Transverse colon (tissue), 4 donors: ENCODE results near the gene TRIP12. TPM values are rescaled to one million over a fixed set of nuclear protein-coding genes. Genes with fewer than 3 reads are reported as not detected.
"Not testable (repeated sequence)": the region's sequence is repeated elsewhere in the genome, so short reads cannot be mapped to it uniquely, and the experiment has no call there.

Experiments
- DNase-seq: peaks from one replicate; pipeline ENCODE4 v3.0.0-alpha.2; 2019
- H3K27ac ChIP-seq, 4 donors: fragments of 200-600 bp; sonication (generic); 2 replicates each; pipeline ENCODE4 v1.5.1; 2016 to 2018; ENCODE audit warnings: inconsistent platforms in 4 of 4
- H3K27me3 ChIP-seq: fragments of 200-600 bp; sonication (generic); 2 replicates; pipeline ENCODE4 v1.5.1; 2017; ENCODE audit warnings: inconsistent platforms
- H3K36me3 ChIP-seq, 4 donors: fragments of 200-600 bp; sonication (generic); 2 replicates each; pipeline ENCODE4 v1.5.1; 2017 to 2019; ENCODE audit warnings: inconsistent platforms in 4 of 4
- H3K4me1 ChIP-seq, 4 donors: fragments of 200-600 bp; sonication (generic); 2 replicates each; pipeline ENCODE4 v1.5.1; 2017 to 2020; ENCODE audit warnings: inconsistent platforms in 4 of 4
- H3K4me3 ChIP-seq, 4 donors: fragments of 200-600 bp; sonication (generic); 1 replicate in 1 of 4; 2 replicates in 3 of 4; pipeline versions ENCODE4 v1.5.1 to v1.6.1; 2017 to 2019; ENCODE audit warnings: inconsistent platforms in 4 of 4
- H3K9me3 ChIP-seq, 2 donors: fragments of 200-600 bp; sonication (generic); 2 replicates each; pipeline ENCODE4 v1.5.1; 2017 to 2019; ENCODE audit warnings: inconsistent platforms in 2 of 2
- EP300 ChIP-seq: sonication (generic); formaldehyde crosslinking; IDR thresholded peaks from one replicate; pipeline ENCODE4 v1.6.1; 2017; ENCODE audit warnings: antibody characterized with exemption, low read depth
- POLR2A ChIP-seq: fragments of 450-650 bp; IDR thresholded peaks from one replicate; pipeline ENCODE4 v1.6.1; 2016; ENCODE audit warnings: antibody characterized with exemption, mild to moderate bottlenecking, moderate library complexity
- POLR2AphosphoS5 ChIP-seq, 3 donors: sonication (generic); formaldehyde crosslinking; IDR thresholded peaks; one replicate each; pipeline ENCODE4 v1.6.1; 2016; ENCODE audit warnings: antibody characterized with exemption in 3 of 3
- WGBS, 2 donors: methylation state at CpG; one replicate each; pipeline ENCODE4 v1.1.5; 2018; ENCODE audit warnings: low coverage in 1 of 2; 5-methylcytosine and 5-hydroxymethylcytosine counted together
- in situ Hi-C, 4 donors: fragments of 200-750 bp; cut with MboI; loops; one replicate each; pipeline versions ENCODE4 v1.15.0 to v1.15.1; 2017; ENCODE audit warnings: low sequenced_read_pairs in 3 of 4, low pct_ligation_motif_present in 1 of 4, low pct_unique_long_range_greater_than_20kb in 1 of 4
- intact Hi-C: fragments of 100-400 bp; cut with DNase I; formaldehyde crosslinking; loops from one replicate; pipeline ENCODE4 v1.15.1; 2023; ENCODE audit warnings: low total_unique reads
- total RNA-seq, 4 donors: library from RNA; depleted of rRNA; stranded (reverse); fragments of >200 nt; gene quantifications; one replicate each; pipeline ENCODE4 v1.1.0, GENCODE V29; 2016
- TF ChIP-seq, protein P1 (sequence below), 5 experiments: fragments of 200-600 bp in 3 of 5; fragments of 450-650 bp in 2 of 5; sonication (generic) in 3 of 5; IDR thresholded peaks; 1 replicate in 2 of 5; 2 replicates in 3 of 5; pipeline ENCODE4 v1.5.1; 2016 to 2017; ENCODE audit warnings: antibody characterized with exemption in 5 of 5, inconsistent platforms in 3 of 5, mild to moderate bottlenecking in 2 of 5, moderate library complexity in 1 of 5

TRIP12 gene
- total RNA-seq, 4 donors from 2014 or later = 143 to 238 (median 158) TPM

DNA sequence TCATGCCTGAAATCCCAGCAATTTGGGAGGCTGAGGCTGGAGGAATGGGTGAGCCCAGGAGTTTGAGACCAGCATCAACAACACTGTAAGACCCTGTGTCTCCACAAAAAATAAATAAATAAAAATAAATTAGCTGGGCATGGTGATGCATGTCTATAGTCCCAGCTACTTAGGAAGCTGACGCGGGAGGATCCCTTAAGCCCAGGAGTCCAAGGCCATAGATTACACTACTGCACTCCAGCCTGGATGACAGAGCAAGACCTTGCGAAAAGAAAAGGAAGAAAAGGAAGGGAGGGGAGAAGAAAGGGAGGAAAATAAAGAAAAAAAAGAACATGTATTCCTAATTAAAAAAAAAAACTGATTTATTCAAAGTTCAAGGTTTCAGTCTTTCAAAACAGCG, 78.2 kb downstream of the TRIP12 start:
- WGBS, 2 donors = 96 to 97% methylated on average over 4 of the region's 4 CpGs
- TF ChIP-seq POLR2AphosphoS5 (IDR thresholded peaks at IDR 0.05) (no peak), EP300 (no peak), POLR2A (no peak)
- TF ChIP-seq, protein P1, sequence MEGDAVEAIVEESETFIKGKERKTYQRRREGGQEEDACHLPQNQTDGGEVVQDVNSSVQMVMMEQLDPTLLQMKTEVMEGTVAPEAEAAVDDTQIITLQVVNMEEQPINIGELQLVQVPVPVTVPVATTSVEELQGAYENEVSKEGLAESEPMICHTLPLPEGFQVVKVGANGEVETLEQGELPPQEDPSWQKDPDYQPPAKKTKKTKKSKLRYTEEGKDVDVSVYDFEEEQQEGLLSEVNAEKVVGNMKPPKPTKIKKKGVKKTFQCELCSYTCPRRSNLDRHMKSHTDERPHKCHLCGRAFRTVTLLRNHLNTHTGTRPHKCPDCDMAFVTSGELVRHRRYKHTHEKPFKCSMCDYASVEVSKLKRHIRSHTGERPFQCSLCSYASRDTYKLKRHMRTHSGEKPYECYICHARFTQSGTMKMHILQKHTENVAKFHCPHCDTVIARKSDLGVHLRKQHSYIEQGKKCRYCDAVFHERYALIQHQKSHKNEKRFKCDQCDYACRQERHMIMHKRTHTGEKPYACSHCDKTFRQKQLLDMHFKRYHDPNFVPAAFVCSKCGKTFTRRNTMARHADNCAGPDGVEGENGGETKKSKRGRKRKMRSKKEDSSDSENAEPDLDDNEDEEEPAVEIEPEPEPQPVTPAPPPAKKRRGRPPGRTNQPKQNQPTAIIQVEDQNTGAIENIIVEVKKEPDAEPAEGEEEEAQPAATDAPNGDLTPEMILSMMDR (IDR thresholded peaks at IDR 0.05) = no peak
- in situ Hi-C loops = no loop called here

GRCh38 chr2:229838729-229839128, 83.1 kb downstream of the TRIP12 start:
- H3K27me3 ChIP-seq = no peaks in the 10 kb centered on the region
- H3K4me3 ChIP-seq = no peak overlapping the region
- peaks cover 0 to 7% (median 0%) of the 10 kb centered on the region in 4 donors for H3K4me1 ChIP-seq
- no peaks in the 10 kb centered on the region for H3K9me3 ChIP-seq
- TF ChIP-seq, protein P1 (IDR thresholded peaks at IDR 0.05) = no peak
- TF ChIP-seq POLR2A (no peak), EP300 (no peak)
- intact Hi-C loops (no loop called here), in situ Hi-C loops (no loop called here)
- 69 to 72% methylated on average over 6 of the region's 6 CpGs for WGBS, 2 donors
- peaks cover 0 to 36% (median 10%) of the 10 kb centered on the region in 4 donors for H3K36me3 ChIP-seq
- no peak for DNase-seq
- H3K27ac ChIP-seq = no peak overlapping the region

More for the DNA sequence above, 78.2 kb downstream of the TRIP12 start:
- no peaks in the 10 kb centered on the region for H3K27me3 ChIP-seq
- no peak for DNase-seq
- peaks cover 0 to 13% (median 2%) of the 10 kb centered on the region in 4 donors for H3K4me1 ChIP-seq
- H3K4me3 ChIP-seq = no peak overlapping the region
- peaks cover 0 to 15% (median 6%) of the 10 kb centered on the region in 4 donors for H3K36me3 ChIP-seq
- H3K27ac ChIP-seq = no peak overlapping the region
- H3K9me3 ChIP-seq = no peaks in the 10 kb centered on the region
- intact Hi-C loops = no loop called here

DNA sequence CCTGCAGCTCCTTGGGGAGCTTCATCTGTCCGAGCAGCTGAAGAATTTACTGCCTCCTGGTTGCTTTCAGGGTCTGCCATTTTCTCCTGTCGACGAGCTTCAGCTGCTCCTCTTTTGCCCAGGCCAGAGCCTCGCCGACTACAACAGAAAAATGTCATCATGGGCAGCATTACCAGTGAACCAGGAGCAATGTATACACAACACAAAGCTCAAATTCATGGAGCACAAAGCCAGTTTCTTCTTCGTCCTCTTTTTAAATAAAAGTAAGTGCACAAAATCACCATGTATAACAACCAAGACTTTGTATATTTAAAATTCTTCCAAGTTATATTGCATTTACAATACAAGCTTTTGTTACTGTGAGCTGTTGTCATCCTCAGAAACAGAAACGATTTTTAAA, 85.0 kb downstream of the TRIP12 start:
- no peak for DNase-seq
- Histone ChIP-seq H3K27ac (no peak overlapping the region), H3K9me3 (no peaks in the 10 kb centered on the region), H3K27me3 (no peaks in the 10 kb centered on the region), H3K36me3 (peaks cover 0 to 36% (median 10%) of the 10 kb centered on the region in 4 donors), H3K4me1 (peaks cover 5 to 24% (median 11%) of the 10 kb centered on the region in 4 donors), H3K4me3 (no peak overlapping the region)
- 75 to 86% methylated on average over 2 to 7 of the region's 7 CpGs for WGBS, 2 donors
- intact Hi-C loops = no loop called here
- TF ChIP-seq POLR2A (no peak), EP300 (no peak), POLR2AphosphoS5 (IDR thresholded peaks at IDR 0.05) (no peak)
- TF ChIP-seq, protein P1 (IDR thresholded peaks at IDR 0.05) = no peak
- in situ Hi-C loops = no loop called here

GRCh38 chr2:229835596-229836283, 86.1 kb downstream of the TRIP12 start:
- intact Hi-C loops = no loop called here
- H3K27me3 ChIP-seq = no peaks in the 10 kb centered on the region
- peaks cover 0 to 33% (median 11%) of the 10 kb centered on the region in 4 donors for H3K36me3 ChIP-seq
- TF ChIP-seq, protein P1 (IDR thresholded peaks at IDR 0.05) = no peak
- no peak for TF ChIP-seq POLR2A
- no peak for TF ChIP-seq EP300
- TF ChIP-seq POLR2AphosphoS5 (IDR thresholded peaks at IDR 0.05) = no peak
- in situ Hi-C loops = no loop called here
- 69 to 73% methylated on average over 3 of the region's 3 CpGs for WGBS, 2 donors
- H3K4me1 ChIP-seq = peaks cover 5 to 26% (median 11%) of the 10 kb centered on the region in 4 donors
- DNase-seq = no peak
- H3K9me3 ChIP-seq = no peaks in the 10 kb centered on the region
- no peak overlapping the region for H3K27ac ChIP-seq
- H3K4me3 ChIP-seq = no peak overlapping the region

DNA sequence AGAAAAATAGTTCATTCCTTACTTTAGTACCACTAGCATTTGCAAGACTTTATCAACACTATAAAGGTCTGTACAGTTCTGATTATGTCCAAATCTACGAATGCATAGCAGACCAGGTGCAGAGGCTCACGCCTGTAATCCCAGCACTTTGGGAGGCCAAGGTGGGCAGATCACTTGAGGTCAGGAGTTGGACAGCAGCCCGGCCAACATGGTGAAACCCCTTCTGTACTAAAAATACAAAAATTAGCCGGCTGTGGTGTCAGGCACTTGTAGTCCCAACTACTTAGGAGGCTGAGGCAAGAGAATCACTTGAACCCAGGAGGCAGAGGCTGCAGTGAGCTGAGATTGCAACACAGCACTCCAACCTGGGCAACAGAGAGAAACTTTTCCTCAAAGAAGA, 87.4 kb downstream of the TRIP12 start:
- WGBS, 2 donors = 91% methylated on average over 4 of the region's 4 CpGs; no CpG with 5 or more reads in 1 of the 2 donors
- H3K4me3 ChIP-seq, H3K27me3 ChIP-seq, H3K9me3 ChIP-seq, DNase-seq, H3K27ac ChIP-seq, in situ Hi-C loops, intact Hi-C loops: not testable (repeated sequence)
- Histone ChIP-seq H3K36me3 (peaks cover 0 to 22% (median 11%) of the 10 kb centered on the region in 4 donors), H3K4me1 (peaks cover 5 to 26% (median 11%) of the 10 kb centered on the region in 4 donors)
